ENCODE results near the gene TTYH3. TPM values are rescaled to one million over a fixed set of nuclear protein-coding genes. Genes with fewer than 3 reads are reported as not detected.

Gene TTYH3
- total RNA-seq, 3 donors from 2014 or later (not counting 1 experiment from before 2014, with no cell fraction given) = 38.3 to 47.1 (median 42.4) TPM

- no peaks in the 10 kb centered on the region for H3K36me3 Mint-ChIP-seq
- H3K4me3 Mint-ChIP-seq = no peak overlapping the region
- H3K27ac Mint-ChIP-seq = no peak overlapping the region
- Histone ChIP-seq H3K4me1 (ENCODE audit: control insufficient read depth, insufficient read depth, low read length) (peaks cover 72% of the 10 kb centered on the region), H3K9me3 (ENCODE audit: control insufficient read depth, insufficient read depth, low read length) (no peaks in the 10 kb centered on the region), H3K36me3 (ENCODE audit: control insufficient read depth, insufficient read depth, low read length) (no peaks in the 10 kb centered on the region), H3K27ac (ENCODE audit: low read length) (no peak overlapping the region), H3K4me3 (ENCODE audit: low read length) (no peak overlapping the region), H3K27me3 (ENCODE audit: control insufficient read depth, insufficient read depth, low read length) (peaks cover 31% of the 10 kb centered on the region)
- 32% methylated on average over 13 of the region's 13 CpGs for WGBS (ENCODE audit: insufficient coverage)
- no peak for TF ChIP-seq CTCF (IDR thresholded peaks at IDR 0.05)
- H3K9me3 Mint-ChIP-seq = no peaks in the 10 kb centered on the region
- H3K4me1 Mint-ChIP-seq = peaks cover 35 to 58% of the 10 kb centered on the region in 2 donors
- DNase-seq (peak in 1 of 2 donors; percentile 33), ATAC-seq (peak; percentile 13 to 37 (median 30))
- intact Hi-C loops (cut with micrococcal nuclease) = no loop called here
- H3K27me3 Mint-ChIP-seq (ENCODE audit: low read depth in 2 of 2) = peaks cover 60 to 82% of the 10 kb centered on the region in 2 donors
Measured at GRCh38 chr7:2713370-2713769, 81.6 kb downstream of the TTYH3 start.

GRCh38 chr7:2713978-2714377, 82.2 kb downstream of the TTYH3 start:
- Histone ChIP-seq H3K9me3 (ENCODE audit: control insufficient read depth, insufficient read depth, low read length) (no peaks in the 10 kb centered on the region), H3K27me3 (ENCODE audit: control insufficient read depth, insufficient read depth, low read length) (peaks cover 34% of the 10 kb centered on the region), H3K4me1 (ENCODE audit: control insufficient read depth, insufficient read depth, low read length) (peaks cover 76% of the 10 kb centered on the region), H3K36me3 (ENCODE audit: control insufficient read depth, insufficient read depth, low read length) (no peaks in the 10 kb centered on the region), H3K27ac (ENCODE audit: low read length) (no peak overlapping the region), H3K4me3 (ENCODE audit: low read length) (no peak overlapping the region)
- no peaks in the 10 kb centered on the region for H3K9me3 Mint-ChIP-seq
- no peak overlapping the region for H3K27ac Mint-ChIP-seq
- DNase-seq = no peak
- 93% methylated on average over 11 of the region's 12 CpGs for WGBS (ENCODE audit: insufficient coverage)
- H3K27me3 Mint-ChIP-seq (ENCODE audit: low read depth in 2 of 2) = peaks cover 66 to 84% of the 10 kb centered on the region in 2 donors
- H3K36me3 Mint-ChIP-seq = no peaks in the 10 kb centered on the region
- no peak for ATAC-seq
- H3K4me1 Mint-ChIP-seq = peaks cover 39 to 64% of the 10 kb centered on the region in 2 donors
- intact Hi-C loops (cut with micrococcal nuclease) = no loop called here
- no peak overlapping the region for H3K4me3 Mint-ChIP-seq
- no peak for TF ChIP-seq CTCF (IDR thresholded peaks at IDR 0.05)

Other genes starting within 250 kb of the TTYH3 start
- 100 to 1,000 TPM; 102 to 159 (median 124) TPM for gene CHST12, start 228.4 kb upstream of the TTYH3 start, total RNA-seq
- gene GRIFIN, start 155.6 kb upstream of the TTYH3 start, total RNA-seq = not detected
- gene LFNG, start 112.2 kb upstream of the TTYH3 start, total RNA-seq = 100 to 1,000 TPM; 140 to 191 (median 176) TPM
- gene BRAT1, start 76.5 kb upstream of the TTYH3 start, total RNA-seq = 10 to 100 TPM; 24.9 to 26.7 (median 25.6) TPM
- gene IQCE, start 73.0 kb upstream of the TTYH3 start, total RNA-seq = 10 to 100 TPM in 2 of 3 donors, 1 to 10 TPM in 1; 9.6 to 13.5 (median 11.3) TPM
- gene AMZ1, start 56.2 kb downstream of the TTYH3 start, total RNA-seq = 1 to 10 TPM in 1 of 3 donors, under 1 TPM in 2; 0.07 to 1.2 (median 0.27) TPM
- gene GNA12, start 212.3 kb downstream of the TTYH3 start, total RNA-seq = 10 to 100 TPM; 12.6 to 20.2 (median 19.5) TPM